Liver (tissue), 3 donors: ENCODE results near the gene FBXO47.
"Not testable (repeated sequence)": the region's sequence is repeated elsewhere in the genome, so short reads cannot be mapped to it uniquely, and the experiment has no call there.

Experiments used
- CTCF ChIP-seq: fragments of 150-350 bp; IDR thresholded peaks from 2 replicates; pipeline ENCODE4 v1.5.1; 2017; ENCODE audit warnings: improper control_type of control experiment, low read depth, low read length; ENCODE audit not compliant: missing input control
- RAD21 ChIP-seq, 2 donors: IDR thresholded peaks; 2 replicates each; pipeline ENCODE4 v1.6.1; 2016; ENCODE audit warnings: antibody characterized with exemption in 2 of 2, mild to moderate bottlenecking in 2 of 2
- donor health status: healthy.
- donor health status: healthy.

- TF ChIP-seq CTCF; RAD21 (IDR thresholded peaks at IDR 0.05): not testable (repeated sequence)
Observed at GRCh38 chr17:38976187-38976551, 9.0 kb upstream of the FBXO47 start.
